Neural cell (in vitro differentiated cells): ENCODE results near the gene SLC16A3. TPM values are rescaled to one million over a fixed set of nuclear protein-coding genes. Genes with fewer than 3 reads are reported as not detected.

Source experiments
- H2AFZ ChIP-seq: fragments of 200-600, 300-800 bp; sonication (generic), shearing (Covaris generic); 2 replicates; pipeline ENCODE4 v1.6.0; 2014; ENCODE audit warnings: low read depth, mild to moderate bottlenecking, antibody characterized with exemption, low read length, moderate library complexity
- H3F3A ChIP-seq: fragments of 200-600 bp; shearing (Covaris generic); 2 replicates; pipeline ENCODE4 v1.6.1; 2016; ENCODE audit warnings: mild to moderate bottlenecking, moderate library complexity, mixed read lengths, antibody characterized with exemption, low read length; ENCODE audit not compliant: insufficient read depth, poor library complexity, severe bottlenecking
- H3K27ac ChIP-seq: fragments of 200-600, 300-800 bp; sonication (generic), shearing (Covaris generic); 2 replicates; pipeline ENCODE4 v1.5.1; 2014; ENCODE audit warnings: mild to moderate bottlenecking, low read length, moderate library complexity
- H3K27me3 ChIP-seq: fragments of 300-800, 200-600 bp; sonication (generic), shearing (Covaris generic); 2 replicates; pipeline ENCODE4 v1.6.0; 2014; ENCODE audit warnings: mild to moderate bottlenecking, low read depth, low read length, moderate library complexity; ENCODE audit not compliant: insufficient read depth
- H3K36me3 ChIP-seq: fragments of 300-800, 200-600 bp; sonication (generic), shearing (Covaris generic); 2 replicates; pipeline ENCODE4 v1.5.1; 2014; ENCODE audit warnings: mild to moderate bottlenecking, antibody characterized with exemption, low read length, moderate library complexity; ENCODE audit not compliant: insufficient read depth
- H3K4me2 ChIP-seq: fragments of 300-800, 200-600 bp; sonication (generic), shearing (Covaris generic); 2 replicates; pipeline ENCODE4 v1.6.0; 2014; ENCODE audit warnings: mild to moderate bottlenecking, low read length
- H3K4me3 ChIP-seq: fragments of 300-800, 200-600 bp; sonication (generic), shearing (Covaris generic); 2 replicates; pipeline ENCODE4 v1.5.1; 2014; ENCODE audit warnings: mild to moderate bottlenecking, low read length, moderate library complexity
- H3K79me2 ChIP-seq: fragments of 200-600 bp; shearing (Covaris generic); replicated peaks from 2 replicates; pipeline ENCODE4 v1.6.0; 2014; ENCODE audit warnings: mild to moderate bottlenecking, low read length, moderate library complexity; ENCODE audit not compliant: insufficient read depth
- H3K9ac ChIP-seq: fragments of 300-800, 200-600 bp; sonication (generic), shearing (Covaris generic); 2 replicates; pipeline ENCODE4 v1.6.1; 2016; ENCODE audit warnings: mild to moderate bottlenecking, low read length, mixed read lengths
- H3K9me2 ChIP-seq: fragments of 200-600 bp; shearing (Covaris generic); 2 replicates; pipeline ENCODE4 v1.6.1; 2016; ENCODE audit warnings: mild to moderate bottlenecking, low read length, mixed read lengths; ENCODE audit not compliant: insufficient read depth
- H3K9me3 ChIP-seq: fragments of 200-600, 300-800 bp; sonication (generic), shearing (Covaris generic); 2 replicates; pipeline ENCODE4 v1.6.1; 2016; ENCODE audit warnings: mild to moderate bottlenecking, mixed run types, low read length, moderate library complexity, mixed read lengths
- H4K20me1 ChIP-seq: fragments of 200-600 bp; shearing (Covaris generic); 2 replicates; pipeline ENCODE4 v1.6.1; 2016; ENCODE audit warnings: mild to moderate bottlenecking, mixed run types; ENCODE audit not compliant: insufficient read depth
- EP300 ChIP-seq: fragments of 450-650 bp; conservative IDR thresholded peaks from 2 replicates; pipeline ENCODE4 v1.6.1; 2014; ENCODE audit warnings: antibody characterized with exemption, mild to moderate bottlenecking, moderate library complexity; ENCODE audit not compliant: poor library complexity, severe bottlenecking
- EZH2 ChIP-seq: fragments of 200-600, 300-800 bp; shearing (Covaris generic), sonication (generic); IDR thresholded peaks from 2 replicates; pipeline ENCODE4 v1.6.1; 2014; ENCODE audit warnings: antibody characterized with exemption, low read length, borderline replicate concordance, mild to moderate bottlenecking; ENCODE audit not compliant: insufficient read depth, poor library complexity, severe bottlenecking
- MXI1 ChIP-seq: fragments of 450-650 bp; conservative IDR thresholded peaks from 2 replicates; pipeline ENCODE4 v1.6.1; 2014; ENCODE audit warnings: antibody characterized with exemption, mild to moderate bottlenecking; ENCODE audit not compliant: poor library complexity, severe bottlenecking
- RAD21 ChIP-seq: fragments of 450-650 bp; conservative IDR thresholded peaks from 2 replicates; pipeline ENCODE4 v1.6.1; 2014; ENCODE audit warnings: antibody characterized with exemption, mild to moderate bottlenecking, moderate library complexity
- SMC3 ChIP-seq: fragments of 450-650 bp; conservative IDR thresholded peaks from 2 replicates; pipeline ENCODE4 v1.6.1; 2014; ENCODE audit warnings: antibody characterized with exemption, mild to moderate bottlenecking, moderate library complexity; ENCODE audit not compliant: poor library complexity
- TAF1 ChIP-seq: IDR thresholded peaks from 2 replicates; pipeline ENCODE4 v1.6.1; 2012; ENCODE audit warnings: low read depth
- polyA plus RNA-seq: library from polyadenylated mRNA; depleted of rRNA; stranded (reverse); fragments of >200 nt; gene quantifications from 2 replicates; pipeline ENCODE4 v1.2.3, GENCODE V29; 2014
- TF ChIP-seq, protein P1 (sequence below): IDR thresholded peaks from 2 replicates; pipeline ENCODE4 v1.6.1; 2012; ENCODE audit warnings: borderline replicate concordance
- TF ChIP-seq, protein P2 (sequence below): fragments of 450-650 bp; IDR thresholded peaks from 2 replicates; pipeline ENCODE4 v1.5.1; 2014; ENCODE audit warnings: antibody characterized with exemption, mild to moderate bottlenecking, moderate library complexity; ENCODE audit not compliant: poor library complexity, severe bottlenecking

Gene SLC16A3
- polyA plus RNA-seq, 1 donor from 2014 or later = 0.56 TPM

DNA sequence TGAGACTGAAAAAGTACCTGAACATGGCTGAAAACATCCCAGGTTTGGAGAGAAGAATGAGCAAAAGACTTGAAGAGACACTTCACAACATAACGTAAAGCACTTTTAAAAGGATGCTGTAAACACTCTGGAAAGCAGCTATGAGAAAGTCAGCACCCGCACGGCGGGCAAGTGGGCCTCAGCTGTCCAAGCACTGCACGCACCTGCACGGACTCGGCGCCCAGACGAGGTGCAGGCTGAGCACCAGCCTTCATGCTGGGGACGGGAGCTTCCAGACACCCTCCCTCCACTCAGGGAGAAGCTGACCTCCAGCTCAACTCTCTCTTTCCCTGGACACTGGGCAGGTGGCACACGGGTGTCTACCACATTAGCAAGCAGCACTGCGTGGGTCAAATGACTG, 29.3 kb upstream of the SLC16A3 start:
- H3K36me3 ChIP-seq = no peaks in the 10 kb centered on the region
- H4K20me1 ChIP-seq = no peaks in the 10 kb centered on the region
- H3K9me3 ChIP-seq = no peaks in the 10 kb centered on the region
- no peaks in the 10 kb centered on the region for H3K9me2 ChIP-seq
- H3K79me2 ChIP-seq = no peaks in the 10 kb centered on the region
- no peak overlapping the region for H3K27ac ChIP-seq
- H3K9ac ChIP-seq = no peak overlapping the region
- no peaks in the 10 kb centered on the region for H3F3A ChIP-seq
- H3K4me3 ChIP-seq = no peak overlapping the region
- H3K4me2 ChIP-seq = no peak overlapping the region
- TF ChIP-seq TAF1 (no peak), MXI1 (no peak), SMC3 (no peak), RAD21 (no peak), EZH2 (no peak)
- TF ChIP-seq, protein P1, sequence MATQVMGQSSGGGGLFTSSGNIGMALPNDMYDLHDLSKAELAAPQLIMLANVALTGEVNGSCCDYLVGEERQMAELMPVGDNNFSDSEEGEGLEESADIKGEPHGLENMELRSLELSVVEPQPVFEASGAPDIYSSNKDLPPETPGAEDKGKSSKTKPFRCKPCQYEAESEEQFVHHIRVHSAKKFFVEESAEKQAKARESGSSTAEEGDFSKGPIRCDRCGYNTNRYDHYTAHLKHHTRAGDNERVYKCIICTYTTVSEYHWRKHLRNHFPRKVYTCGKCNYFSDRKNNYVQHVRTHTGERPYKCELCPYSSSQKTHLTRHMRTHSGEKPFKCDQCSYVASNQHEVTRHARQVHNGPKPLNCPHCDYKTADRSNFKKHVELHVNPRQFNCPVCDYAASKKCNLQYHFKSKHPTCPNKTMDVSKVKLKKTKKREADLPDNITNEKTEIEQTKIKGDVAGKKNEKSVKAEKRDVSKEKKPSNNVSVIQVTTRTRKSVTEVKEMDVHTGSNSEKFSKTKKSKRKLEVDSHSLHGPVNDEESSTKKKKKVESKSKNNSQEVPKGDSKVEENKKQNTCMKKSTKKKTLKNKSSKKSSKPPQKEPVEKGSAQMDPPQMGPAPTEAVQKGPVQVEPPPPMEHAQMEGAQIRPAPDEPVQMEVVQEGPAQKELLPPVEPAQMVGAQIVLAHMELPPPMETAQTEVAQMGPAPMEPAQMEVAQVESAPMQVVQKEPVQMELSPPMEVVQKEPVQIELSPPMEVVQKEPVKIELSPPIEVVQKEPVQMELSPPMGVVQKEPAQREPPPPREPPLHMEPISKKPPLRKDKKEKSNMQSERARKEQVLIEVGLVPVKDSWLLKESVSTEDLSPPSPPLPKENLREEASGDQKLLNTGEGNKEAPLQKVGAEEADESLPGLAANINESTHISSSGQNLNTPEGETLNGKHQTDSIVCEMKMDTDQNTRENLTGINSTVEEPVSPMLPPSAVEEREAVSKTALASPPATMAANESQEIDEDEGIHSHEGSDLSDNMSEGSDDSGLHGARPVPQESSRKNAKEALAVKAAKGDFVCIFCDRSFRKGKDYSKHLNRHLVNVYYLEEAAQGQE = no peak
- TF ChIP-seq, protein P2, sequence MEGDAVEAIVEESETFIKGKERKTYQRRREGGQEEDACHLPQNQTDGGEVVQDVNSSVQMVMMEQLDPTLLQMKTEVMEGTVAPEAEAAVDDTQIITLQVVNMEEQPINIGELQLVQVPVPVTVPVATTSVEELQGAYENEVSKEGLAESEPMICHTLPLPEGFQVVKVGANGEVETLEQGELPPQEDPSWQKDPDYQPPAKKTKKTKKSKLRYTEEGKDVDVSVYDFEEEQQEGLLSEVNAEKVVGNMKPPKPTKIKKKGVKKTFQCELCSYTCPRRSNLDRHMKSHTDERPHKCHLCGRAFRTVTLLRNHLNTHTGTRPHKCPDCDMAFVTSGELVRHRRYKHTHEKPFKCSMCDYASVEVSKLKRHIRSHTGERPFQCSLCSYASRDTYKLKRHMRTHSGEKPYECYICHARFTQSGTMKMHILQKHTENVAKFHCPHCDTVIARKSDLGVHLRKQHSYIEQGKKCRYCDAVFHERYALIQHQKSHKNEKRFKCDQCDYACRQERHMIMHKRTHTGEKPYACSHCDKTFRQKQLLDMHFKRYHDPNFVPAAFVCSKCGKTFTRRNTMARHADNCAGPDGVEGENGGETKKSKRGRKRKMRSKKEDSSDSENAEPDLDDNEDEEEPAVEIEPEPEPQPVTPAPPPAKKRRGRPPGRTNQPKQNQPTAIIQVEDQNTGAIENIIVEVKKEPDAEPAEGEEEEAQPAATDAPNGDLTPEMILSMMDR = no peak
- no peak overlapping the region for H2AFZ ChIP-seq
- no peaks in the 10 kb centered on the region for H3K27me3 ChIP-seq

DNA sequence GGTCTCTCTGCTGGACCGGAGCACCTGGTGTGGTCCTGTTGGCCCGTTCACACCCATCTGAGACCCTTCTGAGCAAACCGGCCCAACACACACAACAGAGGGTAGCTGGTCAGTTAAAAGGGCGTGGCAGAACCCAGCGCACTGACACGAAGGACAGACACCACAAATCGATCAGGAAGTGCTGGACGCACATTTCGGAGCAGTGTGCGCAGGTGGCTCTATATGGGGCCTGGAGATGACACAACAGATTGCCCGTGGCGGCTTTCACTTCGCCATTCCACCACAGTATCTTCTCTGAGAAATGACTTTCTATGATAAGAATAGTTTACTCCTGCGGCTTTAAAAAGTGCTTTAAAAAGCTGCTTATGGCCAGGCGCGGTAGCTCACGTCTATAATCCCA, 28.7 kb upstream of the SLC16A3 start:
- Histone ChIP-seq H3K9me3 (no peaks in the 10 kb centered on the region), H3K4me2 (no peak overlapping the region), H3K36me3 (no peaks in the 10 kb centered on the region), H3F3A (no peaks in the 10 kb centered on the region), H3K9ac (no peak overlapping the region), H3K4me3 (no peak overlapping the region), H2AFZ (no peak overlapping the region), H3K79me2 (no peaks in the 10 kb centered on the region), H3K27ac (no peak overlapping the region), H3K9me2 (no peaks in the 10 kb centered on the region), H3K27me3 (no peaks in the 10 kb centered on the region), H4K20me1 (no peaks in the 10 kb centered on the region)
- TF ChIP-seq EZH2 (no peak), MXI1 (no peak)

DNA sequence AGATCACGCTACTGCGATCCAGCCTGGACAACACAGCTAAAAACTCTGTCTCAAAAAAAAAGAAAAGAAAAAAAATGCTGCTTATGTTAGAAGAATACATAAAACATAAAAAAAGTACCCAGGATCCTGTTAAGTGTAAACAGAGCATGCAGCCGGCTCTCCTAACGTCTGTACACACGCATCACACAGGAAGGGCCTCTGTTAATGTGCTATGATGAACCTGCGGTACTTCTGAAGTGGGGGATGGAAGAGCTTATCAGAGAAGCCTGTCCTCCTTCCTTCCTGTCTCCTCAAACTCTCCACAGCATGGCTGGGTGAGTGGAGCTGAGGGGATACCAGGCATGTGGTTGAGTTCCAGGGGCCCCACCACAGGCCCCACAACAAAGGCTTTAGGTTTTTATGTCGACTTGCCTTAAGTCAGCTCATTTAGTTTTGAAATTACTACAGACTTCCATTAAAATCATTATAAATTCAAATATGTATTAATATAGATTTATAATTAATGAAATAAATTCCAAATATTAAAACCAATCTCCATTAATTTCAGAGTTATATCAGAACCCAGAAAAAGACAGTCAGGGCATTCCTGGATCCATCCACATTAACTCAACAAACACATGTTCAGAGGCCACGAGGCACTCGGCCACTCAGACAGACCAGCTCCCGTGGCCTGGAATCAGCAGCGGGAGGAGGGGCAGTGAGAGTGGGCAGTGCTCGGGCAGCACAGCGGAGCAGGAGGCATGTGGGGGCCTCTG, 27.9 kb upstream of the SLC16A3 start:
- Histone ChIP-seq H3K27me3 (no peaks in the 10 kb centered on the region), H3K9ac (no peak overlapping the region), H3F3A (no peaks in the 10 kb centered on the region), H3K4me2 (no peak overlapping the region), H4K20me1 (no peaks in the 10 kb centered on the region), H3K79me2 (no peaks in the 10 kb centered on the region), H3K9me2 (no peaks in the 10 kb centered on the region), H3K27ac (no peak overlapping the region), H3K9me3 (no peaks in the 10 kb centered on the region), H3K36me3 (no peaks in the 10 kb centered on the region), H3K4me3 (no peak overlapping the region), H2AFZ (no peak overlapping the region)
- TF ChIP-seq, protein P1 = no peak
- TF ChIP-seq MXI1 (no peak), EP300 (no peak)
